GM21447 (cell line): ENCODE measurements around the gene NR6A1.

ENCODE experiments used
- ATAC-seq: cut with Tn5 transposase; IDR thresholded peaks from one replicate; pipeline ENCODE4 v1.9.1; 2021; ENCODE audit not compliant: unreplicated experiment

Gene NR6A1

GRCh38 chr9:124590889-124591641 lies 180.0 kb downstream of the NR6A1 start:
- ATAC-seq: no peak

- no peak for ATAC-seq
Measured at GRCh38 chr9:124584631-124585030, 186.5 kb downstream of the NR6A1 start.

- ATAC-seq: no peak
Measured at GRCh38 chr9:124583134-124583533, 188.0 kb downstream of the NR6A1 start.

GRCh38 chr9:124580186-124580585 lies 190.9 kb downstream of the NR6A1 start:
- ATAC-seq: no peak

GRCh38 chr9:124576751-124577150 lies 194.4 kb downstream of the NR6A1 start:
- no peak for ATAC-seq

- no peak for ATAC-seq
Measured at GRCh38 chr9:124574534-124575375, 196.4 kb downstream of the NR6A1 start.

GRCh38 chr9:124570942-124571666 lies 200.0 kb downstream of the NR6A1 start:
- ATAC-seq: no peak

- ATAC-seq: no peak
Measured at GRCh38 chr9:124569942-124570341, 201.2 kb downstream of the NR6A1 start.

- no peak for ATAC-seq
Measured at GRCh38 chr9:124567362-124567761, 203.7 kb downstream of the NR6A1 start.

- no peak for ATAC-seq
Measured at GRCh38 chr9:124562328-124562727, 208.8 kb downstream of the NR6A1 start.

GRCh38 chr9:124559871-124560270 lies 211.2 kb downstream of the NR6A1 start:
- no peak for ATAC-seq

GRCh38 chr9:124558777-124559470 lies 212.2 kb downstream of the NR6A1 start:
- ATAC-seq: no peak

- no peak for ATAC-seq
Measured at GRCh38 chr9:124557895-124558294, 213.2 kb downstream of the NR6A1 start.

GRCh38 chr9:124555043-124555442 lies 216.1 kb downstream of the NR6A1 start:
- no peak for ATAC-seq

- no peak for ATAC-seq
Measured at GRCh38 chr9:124553738-124554137, 217.4 kb downstream of the NR6A1 start.

- ATAC-seq: no peak
Measured at GRCh38 chr9:124552273-124552605, 218.9 kb downstream of the NR6A1 start.

GRCh38 chr9:124551472-124552272 lies 219.4 kb downstream of the NR6A1 start:
- ATAC-seq: no peak

GRCh38 chr9:124550072-124550471 lies 221.0 kb downstream of the NR6A1 start:
- no peak for ATAC-seq

GRCh38 chr9:124549016-124549415 lies 222.1 kb downstream of the NR6A1 start:
- ATAC-seq: no peak

- no peak for ATAC-seq
Measured at GRCh38 chr9:124544535-124544934, 226.6 kb downstream of the NR6A1 start.
